Breast epithelium (tissue), 3 donors: Measurements from ENCODE around the gene ASCL1.

Source experiments
- POLR2A ChIP-seq: fragments of 450-650 bp; IDR thresholded peaks from one replicate; pipeline ENCODE4 v1.6.1; 2016; ENCODE audit warnings: antibody characterized with exemption, mild to moderate bottlenecking, moderate library complexity
- TF ChIP-seq, protein P1 (sequence below), 3 donors: fragments of 450-650 bp; IDR thresholded peaks; one replicate each; pipeline ENCODE4 v1.5.1; 2016 to 2017; ENCODE audit warnings: antibody characterized with exemption in 3 of 3, mild to moderate bottlenecking in 3 of 3, moderate library complexity in 3 of 3

DNA sequence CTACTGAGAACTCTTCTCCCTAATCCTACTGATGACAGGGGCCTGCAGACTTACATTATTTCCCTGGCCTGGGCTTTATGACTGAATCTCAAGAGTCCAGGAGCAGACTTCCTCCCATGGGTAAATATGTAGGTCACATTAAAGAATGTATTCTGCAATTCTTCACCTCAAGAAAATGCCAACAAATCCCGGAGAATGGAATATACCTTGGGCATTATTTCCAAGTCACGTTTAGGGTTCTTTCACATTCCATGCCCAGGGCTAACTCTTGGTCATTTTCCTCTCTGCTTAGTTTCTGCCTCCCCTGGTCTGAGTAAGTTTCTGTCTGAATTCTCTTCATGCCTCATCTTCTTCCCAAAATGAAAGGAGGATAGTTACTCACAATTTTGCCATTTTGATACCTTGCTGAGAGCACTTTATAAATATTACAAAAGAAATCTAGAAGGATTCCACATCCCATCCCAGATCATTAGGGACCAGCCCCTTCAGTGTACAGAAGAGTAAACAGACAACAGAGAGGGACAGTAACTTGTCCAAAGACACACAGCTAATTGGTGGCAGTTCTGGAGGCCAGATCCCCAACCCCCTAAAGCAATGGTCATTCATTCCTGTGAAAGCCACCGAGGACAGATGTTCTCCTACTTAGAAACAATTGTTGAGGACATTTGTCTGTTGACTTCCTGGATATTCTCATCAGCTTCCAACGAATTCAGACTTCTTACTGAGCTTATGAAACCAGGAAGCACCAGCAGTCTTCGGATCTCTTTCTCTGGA is 41.0 kb upstream of the ASCL1 start:
- TF ChIP-seq, protein P1, sequence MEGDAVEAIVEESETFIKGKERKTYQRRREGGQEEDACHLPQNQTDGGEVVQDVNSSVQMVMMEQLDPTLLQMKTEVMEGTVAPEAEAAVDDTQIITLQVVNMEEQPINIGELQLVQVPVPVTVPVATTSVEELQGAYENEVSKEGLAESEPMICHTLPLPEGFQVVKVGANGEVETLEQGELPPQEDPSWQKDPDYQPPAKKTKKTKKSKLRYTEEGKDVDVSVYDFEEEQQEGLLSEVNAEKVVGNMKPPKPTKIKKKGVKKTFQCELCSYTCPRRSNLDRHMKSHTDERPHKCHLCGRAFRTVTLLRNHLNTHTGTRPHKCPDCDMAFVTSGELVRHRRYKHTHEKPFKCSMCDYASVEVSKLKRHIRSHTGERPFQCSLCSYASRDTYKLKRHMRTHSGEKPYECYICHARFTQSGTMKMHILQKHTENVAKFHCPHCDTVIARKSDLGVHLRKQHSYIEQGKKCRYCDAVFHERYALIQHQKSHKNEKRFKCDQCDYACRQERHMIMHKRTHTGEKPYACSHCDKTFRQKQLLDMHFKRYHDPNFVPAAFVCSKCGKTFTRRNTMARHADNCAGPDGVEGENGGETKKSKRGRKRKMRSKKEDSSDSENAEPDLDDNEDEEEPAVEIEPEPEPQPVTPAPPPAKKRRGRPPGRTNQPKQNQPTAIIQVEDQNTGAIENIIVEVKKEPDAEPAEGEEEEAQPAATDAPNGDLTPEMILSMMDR (IDR thresholded peaks at IDR 0.05), result no peak
- no peak for TF ChIP-seq POLR2A
